ENCODE measurements around the gene SIPA1.

The SIPA1 gene

GRCh38 chr11:65643971-65644370, 6.1 kb downstream of the SIPA1 start:
- FAIRE-seq (no peak), DNase-seq (ENCODE audit: low spot score) (no peak)

DNA sequence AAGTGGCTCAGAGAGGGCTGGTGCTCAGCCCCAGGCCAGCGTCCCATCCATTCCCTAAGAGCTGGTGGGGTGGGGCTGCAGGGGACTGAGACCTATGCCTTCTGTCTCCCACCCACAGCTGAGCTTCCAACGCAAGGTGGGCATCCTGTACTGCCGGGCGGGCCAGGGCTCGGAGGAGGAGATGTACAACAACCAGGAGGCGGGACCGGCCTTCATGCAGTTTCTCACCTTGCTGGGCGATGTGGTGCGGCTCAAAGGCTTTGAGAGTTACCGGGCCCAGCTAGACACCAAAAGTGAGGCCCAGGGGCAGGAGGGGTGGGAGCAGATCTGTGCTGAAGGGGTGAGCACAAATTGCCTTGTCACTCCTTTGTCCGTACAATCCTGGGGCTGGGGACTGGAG, 6.9 kb downstream of the SIPA1 start:
- no peak for DNase-seq (ENCODE audit: low spot score)
- FAIRE-seq, result no peak

GRCh38 chr11:65645710-65646109, 7.8 kb downstream of the SIPA1 start:
- FAIRE-seq, result no peak

DNA sequence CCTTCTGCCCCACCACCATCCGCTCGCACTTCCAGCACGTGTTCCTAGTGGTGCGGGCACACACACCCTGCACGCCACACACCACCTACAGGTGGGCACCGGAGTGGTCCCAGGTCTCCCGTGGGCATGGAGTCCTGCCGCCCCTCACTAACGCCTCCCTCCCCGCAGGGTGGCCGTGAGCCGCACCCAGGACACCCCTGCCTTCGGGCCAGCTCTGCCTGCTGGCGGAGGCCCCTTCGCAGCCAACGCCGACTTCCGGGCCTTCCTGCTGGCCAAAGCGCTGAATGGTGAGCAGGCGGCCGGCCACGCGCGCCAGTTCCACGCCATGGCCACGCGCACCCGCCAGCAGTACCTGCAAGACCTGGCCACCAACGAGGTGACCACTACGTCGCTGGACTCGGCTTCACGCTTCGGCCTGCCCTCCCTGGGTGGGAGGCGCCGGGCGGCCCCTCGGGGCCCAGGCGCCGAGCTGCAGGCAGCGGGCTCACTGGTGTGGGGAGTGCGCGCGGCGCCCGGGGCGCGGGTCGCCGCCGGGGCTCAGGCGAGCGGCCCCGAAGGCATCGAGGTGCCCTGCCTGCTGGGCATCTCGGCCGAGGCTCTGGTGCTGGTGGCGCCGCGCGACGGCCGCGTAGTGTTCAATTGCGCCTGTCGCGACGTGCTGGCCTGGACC, 8.5 kb downstream of the SIPA1 start:
- DNase-seq (ENCODE audit: low spot score) (no peak), FAIRE-seq (no peak)

More at GRCh38 chr11:65645710-65646109, 7.8 kb downstream of the SIPA1 start:
- DNase-seq (ENCODE audit: low spot score), result no peak

DNA sequence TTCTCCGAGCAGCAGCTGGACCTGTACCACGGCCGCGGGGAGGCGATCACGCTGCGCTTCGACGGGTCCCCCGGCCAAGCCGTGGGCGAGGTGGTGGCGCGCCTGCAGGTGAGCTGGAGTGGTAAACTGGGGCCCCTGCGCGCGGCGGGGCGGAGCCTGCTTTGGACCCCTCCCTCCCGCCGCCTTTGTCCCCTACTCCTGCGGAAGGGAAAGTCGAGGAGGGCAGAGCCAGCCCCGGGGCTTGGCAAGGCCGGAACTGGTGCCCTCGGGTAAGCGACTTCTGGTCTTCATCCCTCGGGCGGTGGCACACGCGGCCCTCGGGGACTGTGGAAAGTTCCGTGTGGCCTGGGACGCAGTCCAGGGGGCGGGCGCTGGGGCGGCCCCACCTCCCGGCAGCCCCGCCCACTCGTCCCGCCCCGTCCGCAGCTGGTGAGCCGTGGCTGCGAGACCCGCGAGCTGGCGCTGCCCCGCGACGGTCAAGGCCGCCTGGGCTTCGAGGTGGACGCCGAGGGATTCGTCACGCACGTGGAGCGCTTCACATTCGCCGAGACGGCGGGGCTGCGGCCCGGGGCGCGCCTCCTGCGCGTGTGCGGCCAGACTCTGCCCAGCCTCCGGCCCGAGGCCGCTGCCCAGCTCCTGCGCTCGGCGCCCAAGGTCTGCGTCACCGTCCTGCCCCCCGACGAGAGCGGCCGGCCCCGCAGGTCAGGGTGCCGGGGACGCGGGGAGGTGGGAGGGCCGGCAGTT, 9.2 kb downstream of the SIPA1 start:
- FAIRE-seq (no peak), DNase-seq (ENCODE audit: low spot score) (no peak)

DNA sequence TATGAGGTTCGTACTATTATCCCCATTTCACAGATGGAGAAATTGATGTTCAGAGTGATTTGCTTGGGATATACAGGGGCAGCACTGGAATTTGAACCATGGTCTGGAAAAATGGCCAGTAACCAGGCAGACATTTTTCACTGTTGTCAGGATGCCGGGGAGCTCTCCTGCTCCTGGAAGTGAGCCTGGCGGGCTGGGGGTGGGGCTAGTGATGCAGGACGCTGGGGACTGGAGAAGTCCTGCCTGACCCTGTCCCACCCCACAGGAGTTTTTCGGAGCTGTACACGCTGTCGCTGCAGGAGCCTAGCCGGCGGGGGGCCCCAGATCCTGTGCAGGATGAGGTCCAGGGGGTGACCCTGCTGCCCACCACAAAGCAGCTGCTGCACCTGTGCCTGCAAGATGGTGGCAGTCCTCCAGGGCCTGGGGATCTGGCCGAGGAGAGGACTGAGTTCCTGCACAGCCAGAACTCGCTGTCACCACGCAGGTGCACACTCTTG, 11.1 kb downstream of the SIPA1 start:
- DNase-seq (ENCODE audit: low spot score), result no peak
- no peak for FAIRE-seq

DNA sequence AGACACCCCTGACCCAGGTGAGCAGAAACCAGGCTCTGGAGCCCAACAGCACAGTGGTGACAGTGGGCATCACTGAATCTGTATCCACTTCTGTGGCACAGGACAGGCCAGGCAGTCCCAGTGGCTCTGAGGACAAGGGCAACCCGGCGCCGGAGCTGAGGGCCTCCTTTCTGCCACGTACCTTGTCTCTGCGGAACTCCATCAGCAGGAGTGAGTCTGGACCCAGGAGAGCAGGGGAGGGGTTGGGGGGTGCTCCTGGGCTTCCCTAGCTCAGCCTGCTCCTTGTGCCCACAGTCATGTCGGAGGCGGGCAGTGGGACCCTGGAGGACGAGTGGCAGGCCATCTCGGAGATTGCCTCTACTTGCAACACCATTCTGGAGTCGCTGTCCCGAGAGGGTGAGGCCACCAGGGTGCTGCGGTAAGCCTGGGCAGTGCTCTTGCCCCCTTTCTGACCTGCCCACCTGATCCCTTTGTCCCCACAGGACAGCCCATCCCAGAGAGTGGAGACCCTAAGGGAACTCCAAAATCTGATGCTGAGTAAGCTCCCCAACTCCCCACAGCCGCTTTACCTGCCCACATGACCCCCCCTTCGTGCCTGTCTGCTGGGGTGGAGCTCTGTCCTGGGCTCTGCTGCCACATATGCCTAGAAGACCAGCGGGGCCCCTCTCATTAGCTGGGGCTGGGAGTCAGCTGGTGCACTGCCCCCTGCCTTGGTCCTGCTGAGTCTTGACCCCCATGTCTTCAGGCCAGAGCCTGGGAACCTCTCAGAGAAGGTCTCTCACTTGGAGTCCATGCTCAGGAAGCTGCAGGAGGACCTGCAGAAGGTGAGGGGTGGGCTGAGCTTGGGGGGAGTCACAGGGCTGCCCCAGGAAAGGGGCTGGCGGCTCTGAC, 12.0 kb downstream of the SIPA1 start:
- FAIRE-seq, result no peak
- no peak for DNase-seq (ENCODE audit: low spot score)

- DNase-seq (ENCODE audit: low spot score) (no peak), FAIRE-seq (no peak)
Observed at GRCh38 chr11:65650547-65651338, 12.8 kb downstream of the SIPA1 start.

DNA sequence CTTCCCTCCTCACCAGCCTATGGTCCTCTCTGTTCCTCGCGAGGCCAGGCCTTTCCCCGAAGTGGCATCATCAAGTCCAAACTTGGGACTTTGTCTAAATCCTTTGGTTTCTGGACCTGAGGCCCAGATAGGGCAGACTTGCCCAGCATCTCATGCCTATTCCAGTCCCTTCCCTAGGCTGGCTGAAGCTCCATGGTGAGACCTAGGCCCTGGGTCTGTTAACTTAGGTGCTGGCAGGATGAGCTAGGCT, 13.4 kb downstream of the SIPA1 start:
- DNase-seq (ENCODE audit: low spot score) (no peak), FAIRE-seq (no peak)

GRCh38 chr11:65651589-65652510, 13.9 kb downstream of the SIPA1 start:
- FAIRE-seq, result no peak
- DNase-seq (ENCODE audit: low spot score), result no peak

DNA sequence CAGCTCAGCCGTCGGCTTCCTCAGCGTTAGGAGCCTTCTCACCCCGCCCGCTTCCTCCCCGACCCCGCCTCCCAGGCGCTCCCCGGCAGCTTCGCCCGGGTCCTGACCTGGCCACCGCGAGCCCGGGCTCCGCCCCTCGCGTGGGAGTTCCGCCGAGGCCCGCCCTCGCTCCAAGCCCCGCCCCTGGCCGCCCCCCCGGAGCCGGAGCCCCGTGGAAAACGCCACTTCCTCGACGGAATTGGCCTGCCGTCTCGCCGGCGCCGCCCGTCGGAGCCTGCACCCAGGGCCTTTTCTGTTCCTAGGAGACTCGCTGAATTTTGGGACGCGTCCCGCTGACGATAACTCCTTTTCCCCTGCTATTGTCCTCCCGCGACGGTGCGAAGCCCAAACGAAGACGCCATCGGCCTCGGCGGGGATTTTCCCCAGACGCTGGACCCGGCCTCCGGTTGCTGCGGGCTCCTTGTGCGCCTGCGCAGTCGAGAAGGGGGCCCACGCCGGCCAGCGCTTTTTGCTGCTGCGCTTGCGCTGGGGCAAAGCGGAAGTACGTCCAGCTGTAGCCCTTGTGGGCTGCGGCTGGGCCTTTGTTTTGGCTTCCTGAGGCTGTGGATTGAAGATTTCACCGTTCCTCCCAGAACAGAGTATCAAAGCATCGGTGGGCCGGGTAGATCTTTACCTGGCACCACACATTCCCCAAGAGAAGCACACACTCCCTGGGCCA, 14.8 kb downstream of the SIPA1 start:
- peak; percentile 98 for DNase-seq (ENCODE audit: low spot score)
- FAIRE-seq, result no peak

DNA sequence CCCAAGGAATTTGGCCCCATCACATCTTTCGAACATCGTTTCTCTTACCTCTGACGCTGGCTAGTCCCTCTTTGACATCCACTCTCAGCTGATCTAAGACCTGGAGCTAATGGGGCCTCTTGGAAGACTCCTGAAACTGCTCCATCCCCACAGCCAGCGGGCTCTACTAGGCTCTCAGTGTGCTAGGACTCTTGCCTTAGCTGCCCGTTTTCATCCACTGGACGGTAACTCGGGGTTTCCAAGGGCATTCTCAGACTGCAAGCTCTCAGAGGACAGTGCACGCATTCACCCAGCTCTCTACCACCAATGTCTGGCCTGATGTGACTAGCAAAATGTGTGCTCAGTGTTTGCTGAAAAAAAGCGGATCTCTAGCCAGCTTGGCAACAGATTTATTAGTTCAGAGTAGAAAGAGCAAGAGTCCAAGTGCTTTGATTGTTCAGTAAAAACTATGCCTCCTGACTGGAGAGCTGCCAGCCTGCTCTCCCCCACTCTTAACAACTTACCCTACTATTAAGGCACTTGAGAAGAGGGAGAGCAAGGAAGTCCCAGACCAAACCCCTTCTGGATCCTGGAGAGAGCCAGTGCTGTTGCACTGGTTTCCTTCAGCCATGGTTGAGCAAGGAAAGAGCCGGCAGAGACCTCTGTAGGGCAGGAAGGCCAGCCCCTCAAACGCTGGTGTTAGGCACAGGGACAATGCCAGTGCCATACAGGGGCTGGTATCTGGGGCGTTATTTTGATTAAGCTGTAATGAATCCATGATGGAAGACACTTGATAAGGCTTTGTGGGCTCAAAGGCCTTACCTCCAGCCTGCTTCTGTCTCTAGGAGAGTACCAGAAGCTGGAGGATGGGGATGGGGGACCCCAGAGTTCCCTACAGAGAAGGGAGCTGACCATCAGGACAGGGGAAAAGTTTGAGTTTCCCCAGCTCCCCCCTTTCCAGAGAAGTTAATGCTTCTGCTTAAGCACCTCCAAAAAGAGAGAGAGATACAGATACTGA, 15.6 kb downstream of the SIPA1 start:
- no peak for DNase-seq (ENCODE audit: low spot score)
- FAIRE-seq, result no peak

GRCh38 chr11:65654375-65655349, 16.8 kb downstream of the SIPA1 start:
- no peak for DNase-seq (ENCODE audit: low spot score)
- no peak for FAIRE-seq

DNA sequence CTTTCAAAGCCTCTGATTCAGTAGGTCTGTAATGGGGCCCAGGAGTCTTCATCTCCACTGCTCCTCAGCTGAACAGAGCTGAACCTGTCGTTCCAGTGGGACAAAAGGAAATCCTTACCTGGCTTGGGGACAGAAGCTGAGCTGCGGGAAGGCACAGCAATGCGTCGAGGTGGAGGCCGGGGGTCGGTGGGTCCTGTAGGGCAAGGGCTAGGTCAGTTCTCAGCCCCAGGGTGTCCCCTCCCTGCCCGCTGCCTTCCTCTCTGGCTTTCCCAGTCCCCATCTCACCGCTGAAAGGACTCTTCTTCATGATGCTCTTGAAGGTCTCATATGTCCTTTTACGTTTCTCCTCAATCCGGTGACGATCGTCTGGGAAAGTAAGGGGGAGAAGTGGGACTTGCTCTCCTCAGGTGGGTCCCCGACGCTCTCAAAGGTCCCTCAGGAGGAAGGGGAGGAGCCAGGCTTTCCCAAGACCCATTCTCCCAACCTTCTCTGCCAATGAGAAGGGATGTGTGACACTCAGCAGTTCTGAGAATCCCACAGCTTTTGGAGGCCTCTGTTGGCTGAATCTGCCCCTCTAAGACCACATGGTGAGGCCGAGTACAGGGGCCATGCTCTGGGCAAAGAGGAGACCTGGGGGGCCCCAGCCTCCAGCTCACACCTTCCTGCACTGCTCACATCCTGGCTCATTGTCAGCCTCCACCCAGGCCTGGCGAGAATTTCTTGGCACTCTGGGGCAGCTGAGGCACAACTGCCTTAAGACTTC, 17.9 kb downstream of the SIPA1 start:
- FAIRE-seq (no peak), DNase-seq (ENCODE audit: low spot score) (no peak)

GRCh38 chr11:65657426-65657825, 19.5 kb downstream of the SIPA1 start:
- FAIRE-seq, result no peak
- no peak for DNase-seq (ENCODE audit: low spot score)
